Skin of body (tissue), 2 donors: ENCODE data around the gene RNF151. TPM values are rescaled to one million over a fixed set of nuclear protein-coding genes. Genes with fewer than 3 reads are reported as not detected.

ENCODE experiments used
- DNase-seq: peaks from one replicate; lab custom pipeline; 2025; lab: John Stamatoyannopoulos, UW
- total RNA-seq: library from RNA; depleted of rRNA; stranded (reverse); fragments of >200 nt; gene quantifications from one replicate; pipeline ENCODE4 v1.2.3, GENCODE V29; 2014

The RNF151 gene
- total RNA-seq, 1 donor from 2014 or later, result not detected

- DNase-seq, result no peak
Measured at GRCh38 chr16:1991588-1991947, 24.9 kb downstream of the RNF151 start.

GRCh38 chr16:1991948-1992703, 25.5 kb downstream of the RNF151 start:
- peak; percentile 78 for DNase-seq

DNA sequence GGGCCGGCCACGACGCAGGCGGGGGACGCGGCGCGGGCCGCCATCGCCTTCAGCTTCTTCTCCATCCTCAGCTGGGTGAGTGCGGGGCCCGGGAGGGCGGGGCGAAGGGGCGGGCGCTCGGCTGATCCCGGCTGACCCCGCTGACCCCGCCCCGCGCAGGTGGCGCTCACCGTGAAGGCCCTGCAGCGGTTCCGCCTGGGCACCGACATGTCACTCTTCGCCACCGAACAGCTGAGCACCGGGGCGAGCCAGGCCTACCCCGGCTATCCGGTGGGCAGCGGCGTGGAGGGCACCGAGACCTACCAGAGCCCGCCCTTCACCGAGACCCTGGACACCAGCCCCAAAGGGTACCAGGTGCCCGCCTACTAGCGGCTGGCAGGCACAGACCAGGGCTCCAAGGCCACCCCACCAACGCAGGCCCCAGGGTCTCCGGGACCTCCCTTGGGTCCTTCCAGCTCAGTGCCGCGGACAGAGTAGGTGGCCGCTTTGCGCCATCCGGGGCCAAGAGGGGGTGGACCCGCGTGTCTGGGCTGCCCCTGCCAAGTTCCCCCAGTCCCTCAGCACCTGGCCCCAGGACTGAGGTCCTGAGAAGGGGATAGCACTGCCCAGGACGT, 26.2 kb downstream of the RNF151 start:
- DNase-seq, result no peak

DNA sequence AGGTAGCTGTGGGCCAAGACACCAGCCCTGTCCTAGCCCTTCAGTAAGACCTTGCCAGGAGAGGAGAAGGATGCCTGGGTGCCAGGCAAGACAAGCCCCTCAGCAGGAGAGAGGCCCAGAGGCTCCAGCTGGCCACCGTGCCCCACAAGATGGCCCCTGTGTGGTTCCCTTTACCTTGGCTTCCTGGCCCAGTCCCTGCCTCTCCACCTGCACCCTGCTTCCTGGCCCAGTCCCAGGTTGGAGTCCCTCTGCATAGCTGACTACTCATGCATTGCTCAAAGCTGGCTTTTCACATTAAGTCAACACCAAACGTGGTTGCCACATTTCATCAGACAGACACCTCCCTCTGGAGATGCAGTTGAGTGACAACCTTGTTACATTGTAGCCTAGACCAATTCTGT, 27.1 kb downstream of the RNF151 start:
- DNase-seq, result no peak

- DNase-seq, result peak; percentile 39
Measured at GRCh38 chr16:1997494-1998359, 31.1 kb downstream of the RNF151 start.

GRCh38 chr16:1998360-1998835, 31.7 kb downstream of the RNF151 start:
- no peak for DNase-seq

DNA sequence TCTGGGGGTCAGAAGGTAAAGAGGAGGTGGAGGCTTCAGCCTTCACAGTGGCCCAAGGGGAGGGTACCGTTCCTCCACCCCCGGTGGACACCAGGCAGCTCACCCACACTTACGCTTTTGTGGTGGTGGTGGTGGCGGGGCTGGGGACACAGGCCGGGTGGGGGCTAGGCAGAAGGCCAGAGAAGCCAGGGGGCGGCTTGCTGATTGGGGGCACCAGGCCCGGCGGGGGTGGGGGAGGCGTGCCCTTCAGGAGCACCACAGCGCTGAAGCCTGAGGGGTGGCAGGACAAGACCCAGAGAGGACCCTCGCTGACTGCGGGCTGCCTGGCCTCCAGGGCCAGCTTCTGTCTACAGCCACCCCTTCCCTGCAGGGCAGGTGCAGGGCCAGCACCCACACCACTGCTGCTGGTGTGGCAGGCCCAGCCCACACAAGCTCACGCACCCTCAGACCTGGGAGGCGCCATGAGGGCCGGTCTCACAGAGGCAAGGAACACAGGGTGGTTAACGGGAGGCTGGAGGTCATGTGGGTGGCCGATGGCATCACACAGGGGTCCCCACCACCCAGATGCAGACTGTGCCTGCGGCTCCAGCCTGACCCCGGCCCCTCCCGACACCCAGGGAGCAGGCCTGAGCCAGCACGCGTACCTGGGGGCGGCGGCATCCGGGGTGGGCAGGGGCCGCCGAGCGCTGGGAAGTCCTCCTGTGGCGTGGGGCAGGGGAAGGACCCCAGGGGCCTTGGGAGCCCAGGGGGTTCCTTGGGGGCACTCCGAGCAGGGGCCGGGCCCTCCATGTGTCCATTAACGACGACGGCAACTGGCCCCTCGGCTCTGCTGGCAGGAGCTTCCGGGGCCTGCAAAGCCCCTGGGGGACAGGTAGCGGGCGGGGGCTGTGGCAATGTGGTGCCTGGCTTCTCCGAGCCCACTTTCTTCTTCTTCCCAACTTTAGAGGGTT, 32.5 kb downstream of the RNF151 start:
- no peak for DNase-seq

DNA sequence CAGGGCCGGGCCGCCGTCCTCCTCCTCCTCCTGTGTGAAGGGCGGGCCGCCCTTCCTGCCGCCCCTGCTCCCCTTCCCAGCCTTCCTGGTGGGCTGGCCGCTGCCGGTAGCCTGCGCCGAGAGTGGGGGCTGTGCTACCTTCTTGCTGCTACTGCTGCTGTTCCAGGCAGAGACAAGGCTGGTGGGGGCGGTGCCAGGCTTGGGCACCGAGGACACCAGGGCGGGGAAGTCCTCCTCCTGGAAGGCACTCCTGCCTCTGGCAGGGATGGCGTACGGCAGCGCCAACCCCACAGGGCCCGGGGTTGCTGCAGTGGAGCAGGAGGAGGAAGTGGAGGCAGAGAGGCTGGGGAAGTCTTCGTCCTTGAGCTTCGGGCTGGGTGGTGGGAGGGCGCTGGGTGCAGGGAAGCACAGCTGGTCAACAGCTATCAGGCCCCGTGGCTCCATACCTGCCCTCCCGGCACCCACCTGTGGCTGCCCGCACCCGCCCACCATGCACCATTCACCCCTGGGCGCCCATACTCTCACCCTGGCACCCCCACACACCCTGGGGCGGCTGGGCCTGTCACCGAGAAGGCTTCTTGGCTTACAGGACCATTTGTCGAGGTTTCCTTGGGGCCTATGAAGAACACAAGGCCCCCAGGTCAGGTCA, 33.3 kb downstream of the RNF151 start:
- no peak for DNase-seq

- no peak for DNase-seq
Measured at GRCh38 chr16:2001035-2001434, 34.4 kb downstream of the RNF151 start.

DNA sequence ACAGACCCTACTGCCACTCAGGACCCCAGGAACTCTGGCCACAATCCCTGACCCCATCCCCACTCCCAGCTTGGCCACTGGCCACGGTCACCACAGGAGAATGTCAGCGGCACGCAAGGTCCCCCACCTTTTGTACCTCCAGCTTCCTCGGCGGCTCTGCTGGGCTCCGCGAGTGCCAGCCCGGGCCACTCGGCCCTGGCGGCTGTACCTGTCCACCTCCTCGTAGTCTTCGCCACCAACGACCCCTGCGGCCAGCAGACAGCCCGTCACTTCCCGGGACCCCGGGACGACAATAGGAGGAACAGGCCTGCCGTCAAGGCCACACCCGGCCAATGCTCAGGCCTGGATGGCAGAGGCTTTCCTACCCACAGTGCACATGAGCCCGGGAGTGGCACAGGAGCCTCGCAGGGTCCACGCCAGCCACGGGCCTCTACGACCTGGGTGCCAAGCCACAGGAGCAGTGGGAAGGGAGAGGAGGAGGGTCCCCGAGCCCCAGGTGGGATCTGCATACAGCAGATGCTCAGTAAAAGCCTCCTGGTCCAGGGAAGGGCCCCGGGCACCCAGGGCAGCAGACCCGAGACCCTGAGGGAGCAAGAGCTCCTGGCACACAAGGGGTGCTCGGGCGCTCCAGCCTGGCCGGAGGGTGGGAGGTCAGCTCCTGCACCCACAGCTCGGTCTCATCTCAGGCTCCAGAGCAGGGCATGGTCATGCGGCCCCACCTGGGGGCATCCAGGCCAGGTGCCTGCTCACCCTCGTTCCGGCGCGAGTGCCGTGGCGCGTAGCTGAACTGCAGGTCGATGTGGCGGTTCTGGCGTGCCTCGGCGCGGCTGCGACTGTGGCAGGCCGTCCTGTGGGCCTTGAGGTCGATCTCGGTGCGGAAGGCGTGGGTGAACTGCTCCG, 35.0 kb downstream of the RNF151 start:
- no peak for DNase-seq

- DNase-seq, result no peak
Measured at GRCh38 chr16:2002406-2003230, 36.0 kb downstream of the RNF151 start.

DNA sequence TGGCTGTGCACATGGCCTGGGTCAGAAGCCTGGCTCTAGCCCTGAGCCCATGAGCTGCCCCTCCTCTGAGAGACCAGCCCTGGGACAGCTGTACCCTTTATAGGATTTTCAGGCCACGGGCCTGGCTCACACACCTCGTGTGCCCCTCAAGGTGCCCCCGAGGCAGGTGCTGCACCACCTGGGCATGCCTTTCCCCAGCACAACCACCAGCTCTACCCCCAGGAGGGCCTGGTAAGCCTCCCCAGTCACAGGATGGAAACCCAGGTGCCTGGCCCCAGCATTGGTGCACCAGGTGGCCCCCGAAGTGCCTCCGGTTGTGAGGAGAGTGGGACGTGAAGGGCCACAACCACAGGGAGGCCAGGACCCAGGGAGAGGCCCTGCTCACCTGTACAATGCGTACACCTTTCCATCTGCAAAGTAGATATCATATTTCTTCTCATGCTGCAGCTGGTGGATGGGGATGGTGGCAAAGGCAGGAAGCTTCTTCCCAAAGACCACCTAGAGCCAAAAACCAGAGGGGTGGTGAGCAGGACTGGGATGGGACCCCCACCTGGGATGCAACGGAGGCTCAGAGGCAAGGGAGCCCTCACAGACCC, 36.7 kb downstream of the RNF151 start:
- DNase-seq, result no peak

- DNase-seq, result peak; percentile 26
Measured at GRCh38 chr16:2003827-2004641, 37.4 kb downstream of the RNF151 start.

DNA sequence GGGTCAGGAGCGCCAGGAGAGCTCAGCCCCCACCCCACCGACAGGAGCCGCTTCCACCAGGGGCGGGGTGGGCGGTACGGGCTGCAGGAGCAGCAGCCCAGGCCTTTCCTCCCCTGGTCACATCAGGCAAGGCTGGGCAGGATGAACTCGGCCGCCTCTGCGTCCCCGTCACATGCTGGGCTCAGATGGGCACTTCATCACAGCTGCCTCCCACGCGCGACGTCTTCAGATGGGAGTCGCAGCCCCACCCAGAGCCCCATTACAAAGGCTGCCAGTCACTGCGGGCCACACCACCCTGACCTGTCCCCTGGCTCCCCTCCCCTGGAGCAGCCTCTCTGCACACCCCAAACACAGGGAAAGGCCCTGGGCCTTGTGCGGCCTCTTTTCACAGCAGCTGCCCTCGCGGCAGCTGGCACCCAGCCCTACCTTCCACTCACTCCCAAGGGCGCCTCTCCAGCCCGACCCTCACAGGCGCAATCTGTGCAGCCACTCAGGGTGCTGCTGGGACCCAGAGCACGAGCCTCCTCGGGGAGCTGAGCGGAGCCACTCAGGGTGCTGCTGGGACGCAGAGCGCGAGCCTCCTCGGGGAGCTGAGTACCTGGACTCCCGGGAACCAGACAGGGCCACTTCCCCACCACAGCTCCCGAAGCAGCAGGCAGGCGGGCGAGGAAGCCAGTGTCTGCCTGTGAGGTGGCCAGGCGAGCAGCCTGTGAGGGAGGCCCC, 38.3 kb downstream of the RNF151 start:
- DNase-seq, result no peak

DNA sequence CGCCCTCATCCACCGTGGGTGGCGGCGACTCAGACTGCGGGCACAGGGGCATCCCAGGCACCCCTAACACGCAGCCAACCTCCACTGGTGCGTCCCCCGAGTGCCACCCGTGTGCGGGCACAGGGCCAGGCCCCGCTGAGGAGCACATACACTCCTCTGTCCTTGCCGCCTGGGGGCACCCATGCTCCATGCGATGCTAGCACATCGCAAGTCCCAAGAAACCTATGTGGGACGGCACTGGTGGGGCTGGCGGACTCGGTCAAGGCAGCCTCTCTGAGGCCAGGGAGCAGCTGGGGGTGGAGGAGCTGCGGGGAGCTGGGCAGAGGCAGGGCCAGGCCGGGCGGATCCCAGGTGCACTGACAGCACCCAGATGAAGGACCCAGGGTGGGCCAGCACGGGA, 39.0 kb downstream of the RNF151 start:
- no peak for DNase-seq

GRCh38 chr16:2006317-2006716, 39.7 kb downstream of the RNF151 start:
- DNase-seq, result no peak
